Measurements from ENCODE around the gene ATAD1.
"Not testable (repeated sequence)": the region's sequence is repeated elsewhere in the genome, so short reads cannot be mapped to it uniquely, and the experiment has no call there.

ATAD1 gene

GRCh38 chr10:87817609-87818504 is at the start of gene ATAD1:
Gene ATAD1, minus strand, starts transcription at chr10:87818226. Its CDS starts 3,627 bp downstream, at chr10:87814599.
- DNase-seq: peak; percentile 85

DNA sequence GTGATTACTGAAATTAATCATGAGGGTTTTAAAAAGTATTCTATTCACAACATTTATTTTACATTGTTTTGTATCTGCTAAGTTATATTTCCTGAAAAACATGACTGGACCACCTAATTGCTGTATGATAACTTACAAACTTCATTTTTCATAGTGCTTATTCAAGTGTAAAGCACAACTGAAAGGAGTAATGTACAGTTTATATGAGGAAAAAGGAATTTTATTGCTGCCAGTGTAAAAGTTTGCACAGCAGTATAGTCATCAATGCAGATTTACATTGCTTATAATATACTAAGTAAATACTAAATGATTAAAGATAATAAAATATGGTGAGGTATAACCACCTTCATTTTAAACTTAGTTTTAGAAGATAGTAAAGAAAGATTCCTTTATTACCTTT is 49.4 kb upstream of the ATAD1 start:
- no peak for DNase-seq

GRCh38 chr10:87866412-87866974 is 48.5 kb upstream of the ATAD1 start:
- DNase-seq: no peak

DNA sequence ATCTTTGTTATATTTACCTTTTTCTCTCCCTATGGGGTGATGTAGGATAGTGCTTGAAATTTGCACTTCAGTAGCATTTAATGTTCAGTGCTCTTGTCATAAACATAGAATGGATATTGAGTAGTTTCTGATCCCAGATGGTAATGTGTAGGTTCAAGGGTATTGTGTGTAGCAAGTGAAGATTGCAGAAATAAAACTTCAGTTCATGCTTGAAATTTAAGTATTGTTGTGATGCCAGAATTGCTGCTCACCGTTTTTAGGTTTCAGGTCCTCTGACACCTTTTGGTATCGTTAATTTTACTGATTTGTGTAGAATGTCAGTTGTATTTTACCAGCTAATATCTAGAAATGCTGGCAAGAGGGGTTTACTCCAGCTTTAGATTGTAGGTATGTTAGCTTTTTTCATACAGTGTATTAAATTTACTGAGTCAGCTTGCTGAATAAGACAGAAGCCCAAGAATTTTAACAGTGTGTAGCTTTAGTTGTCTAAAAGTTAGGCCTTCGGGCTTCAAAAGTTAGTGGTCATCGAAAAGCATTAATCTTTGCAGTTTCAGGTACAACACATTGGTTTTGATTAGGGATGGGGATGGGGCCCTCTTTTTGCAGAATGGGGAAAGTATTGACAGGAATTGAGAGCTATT is 47.3 kb upstream of the ATAD1 start:
- peak; percentile 40 for DNase-seq

DNA sequence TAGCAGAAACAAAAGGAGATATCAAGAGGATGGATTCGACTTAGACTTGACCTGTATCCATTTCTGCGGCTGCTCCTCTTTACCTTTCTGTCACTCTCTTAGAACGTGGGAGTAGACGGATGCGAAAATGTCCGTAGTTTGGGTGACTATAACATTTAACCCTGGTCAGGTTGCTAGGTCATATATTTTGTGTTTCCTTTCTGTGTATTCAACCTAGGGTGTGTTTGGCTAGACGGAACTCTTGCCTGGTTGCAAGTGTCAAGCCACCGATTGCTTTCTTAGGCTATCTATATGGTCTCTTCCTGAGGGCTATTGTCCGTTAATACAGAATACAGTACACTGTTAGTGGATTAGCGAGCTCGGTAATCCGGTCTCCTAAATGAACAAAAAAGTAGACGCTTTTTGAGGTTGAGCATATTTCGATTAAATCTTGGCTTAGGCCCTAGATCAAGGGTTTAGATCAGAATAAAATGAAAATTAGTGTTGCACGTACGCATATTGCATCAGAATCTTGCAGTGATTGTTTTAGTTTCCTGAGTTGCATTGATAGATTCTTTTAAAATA is 46.6 kb upstream of the ATAD1 start:
- DNase-seq: no peak

GRCh38 chr10:87863951-87864495 is 46.0 kb upstream of the ATAD1 start:
- DNase-seq: not testable (repeated sequence)

DNA sequence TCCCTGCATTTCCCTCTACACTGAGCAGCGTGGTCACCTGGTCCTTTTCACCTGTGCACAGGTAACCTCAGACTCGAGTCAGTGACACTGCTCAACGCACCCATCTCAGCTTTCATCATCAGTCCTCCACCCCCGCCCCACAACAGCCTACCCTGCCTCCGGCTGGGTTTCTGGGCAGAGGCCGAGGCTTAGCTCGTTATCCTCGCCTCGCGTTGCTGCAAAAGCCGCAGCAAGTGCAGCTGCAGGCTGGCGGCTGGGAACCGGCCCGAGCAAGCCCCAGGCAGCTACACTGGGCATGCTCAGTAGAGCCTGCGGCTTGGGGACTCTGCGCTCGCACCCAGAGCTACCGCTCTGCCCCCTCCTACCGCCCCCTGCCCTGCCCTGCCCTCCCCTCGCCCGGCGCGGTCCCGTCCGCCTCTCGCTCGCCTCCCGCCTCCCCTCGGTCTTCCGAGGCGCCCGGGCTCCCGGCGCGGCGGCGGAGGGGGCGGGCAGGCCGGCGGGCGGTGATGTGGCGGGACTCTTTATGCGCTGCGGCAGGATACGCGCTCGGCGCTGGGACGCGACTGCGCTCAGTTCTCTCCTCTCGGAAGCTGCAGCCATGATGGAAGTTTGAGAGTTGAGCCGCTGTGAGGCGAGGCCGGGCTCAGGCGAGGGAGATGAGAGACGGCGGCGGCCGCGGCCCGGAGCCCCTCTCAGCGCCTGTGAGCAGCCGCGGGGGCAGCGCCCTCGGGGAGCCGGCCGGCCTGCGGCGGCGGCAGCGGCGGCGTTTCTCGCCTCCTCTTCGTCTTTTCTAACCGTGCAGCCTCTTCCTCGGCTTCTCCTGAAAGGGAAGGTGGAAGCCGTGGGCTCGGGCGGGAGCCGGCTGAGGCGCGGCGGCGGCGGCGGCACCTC is 45.3 kb upstream of the ATAD1 start, which contains the start of the genes KLLN and PTEN:
Gene KLLN, minus strand, starts transcription at position 481 of the 891 bp plus-strand sequence. CDS start 1,046 bp downstream, outside the sequence.
Gene PTEN, plus strand, starts transcription at position 573 of the 891 bp plus-strand sequence. CDS start 845 bp downstream, outside the sequence.
- peak; percentile 92 for DNase-seq

- DNase-seq: no peak
Measured at GRCh38 chr10:87862679-87863052, 44.6 kb upstream of the ATAD1 start.

GRCh38 chr10:87861953-87862678 is 44.1 kb upstream of the ATAD1 start:
- DNase-seq: peak; percentile 98

GRCh38 chr10:87861566-87861952 is 43.5 kb upstream of the ATAD1 start:
- peak; percentile 71 for DNase-seq

DNA sequence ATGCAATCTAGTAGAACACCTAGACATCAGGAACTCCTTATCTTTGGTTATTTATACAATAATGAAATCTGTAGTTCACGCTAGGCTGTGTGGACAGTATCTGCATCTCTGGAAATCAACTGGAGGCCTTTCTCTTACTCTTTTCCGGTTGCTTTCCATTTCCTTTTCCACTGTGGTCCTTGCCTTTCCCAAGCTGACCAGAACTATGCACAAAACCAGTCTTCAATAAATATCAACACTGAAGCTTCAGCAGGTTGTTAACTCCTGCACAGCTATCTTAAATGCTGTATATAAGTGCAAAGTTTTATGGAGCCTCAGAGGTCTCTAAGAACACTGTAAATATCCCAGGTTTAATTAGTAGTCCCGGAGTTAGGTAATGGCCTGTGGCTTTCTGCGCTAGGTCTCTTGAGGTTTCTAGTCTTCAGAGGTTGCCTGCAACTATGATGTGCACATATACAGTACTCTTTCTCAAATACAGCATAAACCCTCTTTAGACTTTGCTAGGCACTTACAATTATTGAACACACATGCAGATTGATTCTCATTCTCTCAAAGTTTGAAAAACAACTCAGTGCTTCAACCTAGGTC is 42.9 kb upstream of the ATAD1 start:
- DNase-seq: peak; percentile 29

DNA sequence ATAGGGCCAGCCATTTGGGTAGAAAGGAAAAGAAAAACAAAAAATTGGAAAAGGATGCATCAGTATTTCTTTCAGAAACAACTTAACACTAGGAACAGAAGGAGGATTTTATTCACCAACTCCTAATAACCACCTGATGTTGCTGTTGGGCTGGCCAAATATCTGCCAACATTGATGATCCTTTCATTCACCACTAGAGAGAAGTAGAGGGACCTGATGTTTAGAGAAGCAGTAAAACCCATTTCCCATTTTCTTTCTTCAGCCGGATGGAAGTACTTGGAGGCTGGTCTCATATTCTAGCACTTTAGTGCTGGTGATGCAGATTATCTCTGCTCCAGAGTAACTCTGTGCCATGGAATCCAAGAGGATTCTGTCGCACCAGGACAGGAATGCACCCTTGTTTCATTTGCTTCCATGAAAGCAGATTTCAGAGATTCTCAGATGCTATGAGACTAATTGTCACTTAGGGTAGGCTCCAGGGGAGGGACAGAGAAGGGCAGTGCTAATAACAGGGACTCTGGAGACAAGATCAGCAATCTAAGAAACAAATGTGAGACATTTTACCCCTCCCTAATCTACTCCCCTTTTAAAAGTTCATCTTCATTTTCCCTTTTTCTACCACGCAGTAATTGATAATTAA is 42.2 kb upstream of the ATAD1 start:
- DNase-seq: peak; percentile 90

- not testable (repeated sequence) for DNase-seq
Measured at GRCh38 chr10:87855665-87856064, 37.6 kb upstream of the ATAD1 start.

DNA sequence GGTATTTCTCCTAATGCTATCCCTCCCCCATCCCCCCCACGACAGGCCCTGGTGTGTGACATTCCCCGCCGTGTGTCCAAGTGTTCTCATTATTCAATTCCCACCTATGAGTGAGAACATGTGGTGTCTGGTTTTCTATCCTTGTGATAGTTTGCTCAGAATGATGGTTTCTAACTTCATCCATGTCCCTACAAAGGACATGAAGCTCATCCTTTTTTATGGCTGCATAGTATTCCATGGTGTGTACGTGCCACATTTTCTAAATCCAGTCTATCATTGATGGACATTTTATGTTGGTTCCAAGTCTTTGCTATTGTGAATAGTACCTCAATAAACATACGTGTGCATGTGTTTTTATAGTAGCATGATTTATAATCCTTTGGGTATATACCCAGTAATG is 37.2 kb upstream of the ATAD1 start:
- DNase-seq: not testable (repeated sequence)

GRCh38 chr10:87852089-87852488 is 34.1 kb upstream of the ATAD1 start:
- DNase-seq: no peak

- peak; percentile 68 for DNase-seq
Measured at GRCh38 chr10:87850742-87851205, 32.7 kb upstream of the ATAD1 start.

DNA sequence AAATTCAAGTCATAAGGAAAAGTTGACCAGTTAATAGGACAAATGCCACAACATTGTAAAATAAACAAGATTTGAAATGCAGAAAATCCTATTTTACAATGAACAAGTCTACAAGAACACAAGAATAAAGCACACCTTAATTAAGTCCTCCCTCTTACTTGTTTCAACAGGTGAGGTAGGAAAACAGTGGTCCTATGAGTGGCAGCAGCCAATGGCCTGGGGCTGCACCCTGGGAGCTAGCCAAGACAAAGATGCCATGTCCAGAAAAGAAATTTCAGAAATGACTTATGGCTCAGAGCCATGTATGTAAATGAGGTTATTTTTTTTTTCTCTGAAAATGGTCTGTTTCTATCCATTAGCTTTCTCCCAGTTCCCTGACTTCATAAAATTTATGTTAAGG is 31.0 kb upstream of the ATAD1 start:
- DNase-seq: no peak

DNA sequence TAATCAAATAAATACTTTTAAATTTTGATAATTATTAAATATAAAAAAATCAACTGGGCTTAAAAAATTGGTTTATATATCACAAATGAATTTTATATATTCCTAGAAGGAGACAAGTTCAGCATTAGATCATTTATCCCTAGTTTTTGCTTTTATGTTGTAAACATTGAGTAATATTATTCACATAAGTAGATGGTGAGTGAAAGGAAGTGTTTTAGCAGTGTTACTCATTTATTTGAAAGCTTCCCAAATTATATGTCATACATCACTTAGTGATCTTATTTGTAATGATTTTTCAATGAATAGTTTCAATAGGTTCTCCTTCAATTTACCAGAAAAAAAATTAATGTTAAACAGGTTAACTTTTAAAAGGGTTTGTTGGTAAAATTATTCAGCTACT is 29.5 kb upstream of the ATAD1 start:
- DNase-seq: no peak

DNA sequence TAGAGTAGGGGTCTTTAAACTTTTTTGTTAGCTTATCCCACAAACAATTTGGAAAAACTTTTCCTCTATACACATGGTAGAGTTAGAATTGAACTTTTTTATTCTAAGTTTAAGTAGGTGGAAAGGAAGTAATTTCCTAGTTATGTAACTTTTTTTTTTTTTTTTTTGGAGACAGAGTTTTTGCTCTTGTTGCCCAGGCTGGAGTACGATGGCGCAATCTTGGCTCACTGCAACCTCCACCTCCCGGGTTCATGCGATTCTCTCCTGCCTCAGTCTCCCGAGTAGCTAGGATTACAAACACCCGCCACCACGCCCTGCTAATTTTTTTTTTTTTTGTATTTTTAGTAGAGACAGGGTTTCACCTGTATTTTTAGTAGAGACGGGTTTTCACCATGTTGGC is 28.7 kb upstream of the ATAD1 start:
- not testable (repeated sequence) for DNase-seq

DNA sequence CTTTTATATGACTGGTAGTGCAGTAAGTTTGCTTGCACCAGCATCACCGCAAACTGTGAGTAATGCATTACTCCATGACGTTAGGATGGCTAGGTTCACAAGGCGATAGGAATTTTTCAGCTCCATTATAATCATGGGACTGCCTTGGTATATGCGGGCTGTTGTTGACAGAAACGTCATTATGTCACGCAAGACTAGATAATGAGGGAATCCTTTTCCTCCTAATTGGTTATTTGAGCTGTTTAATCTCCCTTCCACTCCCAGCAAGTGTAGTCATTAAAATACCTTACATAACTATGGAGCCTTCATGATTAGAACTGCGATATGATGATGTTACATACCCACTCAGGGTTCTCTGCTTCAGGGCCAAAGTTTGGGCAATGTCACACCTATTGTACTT is 28.0 kb upstream of the ATAD1 start:
- DNase-seq: no peak

Data from MV-4-11 (cell line).